OCI-LY1 (cell line): ENCODE measurements around the gene PRSS53.

Experiments
- H2AFZ ChIP-seq: fragments of 200-600 bp; sonication (generic), shearing (Covaris generic); 2 replicates; pipeline ENCODE4 v1.6.0; 2014; ENCODE audit warnings: antibody characterized with exemption, mild to moderate bottlenecking, low read length
- H3F3A ChIP-seq: fragments of 200-600 bp; sonication (generic), shearing (Covaris generic); 2 replicates; pipeline ENCODE4 v1.6.0; 2014; ENCODE audit warnings: mild to moderate bottlenecking, antibody characterized with exemption, low read length, moderate library complexity; ENCODE audit not compliant: insufficient read depth
- H3K27ac ChIP-seq: fragments of 200-600 bp; sonication (generic); 2 replicates; pipeline ENCODE4 v1.5.1; 2014; ENCODE audit warnings: low read length, mixed run types, mild to moderate bottlenecking, low read depth; ENCODE audit not compliant: poor library complexity, severe bottlenecking
- H3K27me3 ChIP-seq: fragments of 200-600 bp; sonication (generic); 2 replicates; pipeline ENCODE4 v1.6.0; 2014; ENCODE audit warnings: antibody characterized with exemption, mild to moderate bottlenecking, low read length, moderate library complexity; ENCODE audit not compliant: insufficient read depth
- H3K36me3 ChIP-seq: fragments of 200-600 bp; sonication (generic); 2 replicates; pipeline ENCODE4 v1.6.1; 2014; ENCODE audit warnings: mild to moderate bottlenecking, antibody characterized with exemption, low read length, moderate library complexity, mixed read lengths; ENCODE audit not compliant: insufficient read depth
- H3K4me1 ChIP-seq: fragments of 200-600 bp; sonication (generic); 2 replicates; pipeline ENCODE4 v1.5.1; 2014; ENCODE audit warnings: mild to moderate bottlenecking, low read length, moderate library complexity; ENCODE audit not compliant: insufficient read depth, severe bottlenecking
- H3K4me2 ChIP-seq: fragments of 200-600 bp; sonication (generic), shearing (Covaris generic); 2 replicates; pipeline ENCODE4 v1.6.1; 2014; ENCODE audit warnings: low read length
- H3K4me3 ChIP-seq: fragments of 200-600 bp; sonication (generic); 2 replicates; pipeline ENCODE4 v1.5.1; 2014; ENCODE audit warnings: low read length, low read depth, mild to moderate bottlenecking, mixed read lengths; ENCODE audit not compliant: poor library complexity, severe bottlenecking
- H3K79me2 ChIP-seq: fragments of 200-600 bp; shearing (Covaris generic); 2 replicates; pipeline ENCODE4 v1.6.1; 2016; ENCODE audit warnings: mixed run types, low read length, mixed read lengths; ENCODE audit not compliant: insufficient read depth
- H3K9ac ChIP-seq: fragments of 200-600 bp; sonication (generic), shearing (Covaris generic); 2 replicates; pipeline ENCODE4 v1.6.1; 2014; ENCODE audit warnings: mild to moderate bottlenecking, low read length, mixed read lengths
- H3K9me2 ChIP-seq: fragments of 200-600 bp; sonication (generic), shearing (Covaris generic); 2 replicates; pipeline ENCODE4 v1.6.1; 2014; ENCODE audit warnings: low read depth, mild to moderate bottlenecking, low read length, mixed read lengths
- H3K9me3 ChIP-seq: fragments of 200-600 bp; shearing (Covaris generic); 2 replicates; pipeline ENCODE4 v1.6.1; 2014; ENCODE audit warnings: low read length, mixed read lengths
- H4K20me1 ChIP-seq: fragments of 200-600 bp; sonication (generic), shearing (Covaris generic); 2 replicates; pipeline ENCODE4 v1.6.0; 2016; ENCODE audit warnings: mild to moderate bottlenecking, low read length; ENCODE audit not compliant: insufficient read depth
- CTCF ChIP-seq: fragments of 200-600 bp; sonication (generic), shearing (Covaris generic); IDR thresholded peaks from 2 replicates; pipeline ENCODE4 v1.5.1; 2017; ENCODE audit warnings: mild to moderate bottlenecking, antibody characterized with exemption, low read length, moderate library complexity, mixed read lengths
- EZH2 ChIP-seq: fragments of 200-600 bp; sonication (generic), shearing (Covaris generic); IDR thresholded peaks from 2 replicates; pipeline ENCODE4 v1.8.0; 2017; ENCODE audit warnings: borderline replicate concordance, mixed run types, mild to moderate bottlenecking, antibody characterized with exemption, low read length, moderate library complexity, mixed read lengths

The PRSS53 gene

GRCh38 chr16:31094424-31095120 is 5.8 kb upstream of the PRSS53 start, which contains the start of gene VKORC1:
VKORC1 (minus strand) TSS chr16:31094797; CDS start chr16:31094729, 68 bp downstream.
- Histone ChIP-seq H3K9me2 (no peaks in the 10 kb centered on the region), H3K9me3 (no peaks in the 10 kb centered on the region), H3K27ac (peak within 1 kb of the TSS; percentile 67), H3K79me2 (no peaks in the 10 kb centered on the region), H3K27me3 (no peaks in the 10 kb centered on the region), H3K4me1 (peaks cover 16% of the 10 kb centered on the region), H4K20me1 (no peaks in the 10 kb centered on the region), H3K4me3 (peak within 1 kb of the TSS; percentile 86), H3F3A (no peaks in the 10 kb centered on the region), H2AFZ (peak within 1 kb of the TSS; percentile 84; the same call in 1 of the 2 replicates), H3K9ac (peak within 1 kb of the TSS; percentile 86), H3K36me3 (peaks cover 16% of the 10 kb centered on the region; the same call in 1 of the 2 replicates), H3K4me2 (peak within 1 kb of the TSS; percentile 81)
- TF ChIP-seq EZH2 (no peak), CTCF (no peak)

GRCh38 chr16:31094088-31094423 is 5.3 kb upstream of the PRSS53 start:
- Histone ChIP-seq H3K4me2 (peak overlapping the region; percentile 81), H3K79me2 (no peaks in the 10 kb centered on the region), H3K9me2 (no peaks in the 10 kb centered on the region), H3K4me3 (peak overlapping the region; percentile 86), H3F3A (no peaks in the 10 kb centered on the region), H3K9me3 (no peaks in the 10 kb centered on the region), H4K20me1 (no peaks in the 10 kb centered on the region), H3K9ac (peak overlapping the region; percentile 86), H3K27ac (peak overlapping the region; percentile 67), H3K4me1 (peaks cover 16% of the 10 kb centered on the region), H2AFZ (no peak overlapping the region), H3K36me3 (peaks cover 16% of the 10 kb centered on the region; the same call in 1 of the 2 replicates), H3K27me3 (no peaks in the 10 kb centered on the region)
- TF ChIP-seq EZH2: no peak
- TF ChIP-seq CTCF: no peak

GRCh38 chr16:31093132-31093703 is 4.5 kb upstream of the PRSS53 start:
- Histone ChIP-seq H2AFZ (no peak overlapping the region), H3K36me3 (peaks cover 16% of the 10 kb centered on the region; the same call in 1 of the 2 replicates), H3K27ac (peak overlapping the region; percentile 67), H3K9me2 (no peaks in the 10 kb centered on the region), H4K20me1 (no peaks in the 10 kb centered on the region), H3K4me1 (peaks cover 16% of the 10 kb centered on the region), H3K4me2 (peak overlapping the region; percentile 81), H3K9ac (peak overlapping the region; percentile 86), H3F3A (no peaks in the 10 kb centered on the region), H3K79me2 (no peaks in the 10 kb centered on the region), H3K9me3 (no peaks in the 10 kb centered on the region), H3K27me3 (no peaks in the 10 kb centered on the region), H3K4me3 (peak overlapping the region; percentile 86)
- no peak for TF ChIP-seq CTCF
